ENCODE results near the gene NFE2L3.
"Not testable (repeated sequence)": the region's sequence is repeated elsewhere in the genome, so short reads cannot be mapped to it uniquely, and the experiment has no call there.

NFE2L3 gene

GRCh38 chr7:26168458-26169023 is 16.5 kb downstream of the NFE2L3 start:
- no peak for DNase-seq (ENCODE audit: low read depth)

DNA sequence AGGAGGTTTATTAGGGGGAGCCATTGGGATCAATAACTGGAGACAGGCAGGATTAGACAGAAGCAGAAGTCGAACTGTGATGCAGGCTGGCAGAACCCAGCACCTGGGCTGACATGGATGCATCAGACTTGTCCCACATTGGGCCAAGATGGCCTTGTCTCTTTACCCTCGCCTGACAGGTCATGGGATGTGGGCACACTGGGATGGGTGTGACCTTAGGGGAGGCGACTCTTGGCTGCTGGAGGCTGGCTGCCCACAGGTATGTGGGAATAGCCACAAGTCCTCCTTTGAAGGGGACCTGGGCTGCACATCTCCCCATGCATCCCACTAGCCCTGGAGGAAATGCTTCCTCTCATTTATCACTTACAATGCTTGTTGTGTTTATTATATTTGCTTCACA is 17.3 kb downstream of the NFE2L3 start:
- DNase-seq (ENCODE audit: low read depth): no peak

GRCh38 chr7:26170663-26171062 is 18.7 kb downstream of the NFE2L3 start:
- no peak for DNase-seq (ENCODE audit: low read depth)

DNA sequence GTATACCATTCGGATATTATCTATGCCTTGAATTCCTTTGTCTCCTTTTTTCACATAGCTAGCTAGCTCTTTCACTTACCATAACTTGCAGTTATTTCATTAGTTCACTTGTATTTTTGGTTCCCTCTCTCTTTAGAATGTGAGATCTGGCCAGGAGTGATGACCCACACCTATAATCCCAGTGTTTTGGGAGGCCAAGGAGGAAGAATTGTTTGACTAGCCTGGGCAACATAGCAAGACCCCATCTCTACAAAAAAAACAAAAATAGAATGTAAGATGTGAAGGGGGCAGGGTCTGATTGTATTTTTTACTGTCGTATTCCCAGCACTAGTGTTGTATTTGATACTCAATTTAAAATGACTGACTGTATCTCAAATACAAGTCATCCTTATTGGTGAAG is 19.6 kb downstream of the NFE2L3 start:
- DNase-seq (ENCODE audit: low read depth): no peak

- DNase-seq (ENCODE audit: low read depth): no peak
Measured at GRCh38 chr7:26172048-26172447, 20.1 kb downstream of the NFE2L3 start.

DNA sequence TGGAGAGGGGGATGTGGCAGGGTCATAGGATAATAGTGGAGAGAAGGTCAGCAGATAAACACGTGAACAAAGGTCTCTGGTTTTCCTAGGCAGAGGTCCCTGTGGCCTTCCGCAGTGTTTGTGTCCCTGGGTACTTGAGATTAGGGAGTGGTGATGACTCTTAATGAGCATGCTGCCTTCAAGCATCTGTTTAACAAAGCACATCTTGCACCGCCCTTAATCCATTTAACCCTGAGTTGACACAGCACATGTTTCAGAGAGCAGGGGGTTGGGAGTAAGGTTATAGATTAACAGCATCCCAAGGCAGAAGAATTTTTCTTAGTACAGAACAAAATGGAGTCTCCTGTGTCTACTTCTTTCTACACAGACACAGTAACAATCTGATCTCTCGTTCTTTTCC is 23.9 kb downstream of the NFE2L3 start:
- DNase-seq (ENCODE audit: low read depth): not testable (repeated sequence)

DNA sequence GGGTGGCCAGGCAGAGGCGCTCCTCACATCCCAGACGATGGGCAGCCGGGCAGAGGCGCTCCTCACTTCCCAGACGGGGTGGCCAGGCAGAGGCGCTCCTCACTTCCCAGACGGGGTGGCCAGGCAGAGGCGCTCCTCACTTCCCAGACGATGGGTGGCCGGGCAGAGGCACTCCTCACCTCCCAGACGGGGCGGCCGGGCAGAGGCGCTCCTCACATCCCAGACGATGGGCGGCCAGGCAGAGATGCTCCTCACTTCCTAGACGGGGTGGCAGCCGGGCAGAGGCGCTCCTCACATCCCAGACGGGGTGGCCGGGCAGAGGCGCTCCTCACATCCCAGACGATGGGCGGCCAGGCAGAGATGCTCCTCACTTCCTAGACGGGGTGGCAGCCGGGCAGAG is 24.7 kb downstream of the NFE2L3 start:
- DNase-seq (ENCODE audit: low read depth): not testable (repeated sequence)

DNA sequence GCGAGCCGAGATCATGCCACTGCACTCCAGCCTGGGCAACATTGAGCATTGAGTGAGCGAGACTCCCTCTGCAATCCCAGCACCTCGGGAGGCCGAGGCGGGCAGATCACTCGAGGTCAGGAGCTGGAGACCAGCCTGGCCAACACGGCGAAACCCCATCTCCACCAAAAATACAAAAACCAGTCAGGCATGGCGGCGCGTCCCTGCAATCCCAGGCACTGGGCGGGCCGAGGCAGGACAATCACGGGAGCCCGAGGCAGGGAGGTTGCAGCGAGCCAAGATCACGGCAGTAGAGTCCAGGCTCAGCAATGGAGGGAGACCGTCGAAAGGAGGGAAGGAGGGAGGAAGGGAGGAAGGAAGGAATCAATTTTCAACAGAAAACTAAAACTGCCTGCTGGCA is 25.3 kb downstream of the NFE2L3 start:
- DNase-seq (ENCODE audit: low read depth): not testable (repeated sequence)

GRCh38 chr7:26178272-26178960 is 26.4 kb downstream of the NFE2L3 start:
- no peak for DNase-seq (ENCODE audit: low read depth)

GRCh38 chr7:26179422-26179821 is 27.4 kb downstream of the NFE2L3 start:
- no peak for DNase-seq (ENCODE audit: low read depth)

DNA sequence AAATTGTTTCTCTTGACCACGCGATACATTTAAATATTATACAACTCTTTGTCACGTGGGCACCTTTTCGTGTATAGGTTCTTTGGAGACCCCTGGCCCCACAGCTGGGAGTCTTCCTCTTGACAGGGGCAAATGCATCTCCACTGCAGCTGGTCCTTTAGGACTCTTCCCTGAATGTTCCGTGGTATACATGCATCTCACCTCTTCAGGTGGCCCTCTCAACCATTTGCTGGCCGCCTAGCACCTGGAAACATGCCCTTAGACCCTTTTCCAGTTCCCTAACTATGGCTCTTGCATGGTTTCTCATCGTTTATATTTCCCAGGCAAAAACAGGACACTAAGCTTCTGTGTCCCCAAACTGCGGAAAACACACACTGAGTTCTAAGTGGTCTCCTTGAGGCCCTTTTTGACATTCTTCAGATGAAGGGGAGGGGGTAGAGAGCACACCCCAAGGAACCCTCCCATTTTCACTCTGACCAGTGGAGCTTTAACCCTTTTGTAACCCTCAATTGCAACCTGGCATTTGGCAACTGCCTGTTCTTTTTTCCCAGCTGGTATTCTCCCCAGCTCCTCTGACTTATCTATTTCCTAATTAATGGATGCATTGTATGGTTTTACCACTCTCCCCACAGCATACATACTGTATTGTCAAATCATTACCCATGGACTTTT is 28.0 kb downstream of the NFE2L3 start:
- DNase-seq (ENCODE audit: low read depth): no peak

- no peak for DNase-seq (ENCODE audit: low read depth)
Measured at GRCh38 chr7:26180792-26181198, 28.8 kb downstream of the NFE2L3 start.

GRCh38 chr7:26181474-26182227 is 29.7 kb downstream of the NFE2L3 start:
- DNase-seq (ENCODE audit: low read depth): no peak

- no peak for DNase-seq (ENCODE audit: low read depth)
Measured at GRCh38 chr7:26182283-26182682, 30.3 kb downstream of the NFE2L3 start.

DNA sequence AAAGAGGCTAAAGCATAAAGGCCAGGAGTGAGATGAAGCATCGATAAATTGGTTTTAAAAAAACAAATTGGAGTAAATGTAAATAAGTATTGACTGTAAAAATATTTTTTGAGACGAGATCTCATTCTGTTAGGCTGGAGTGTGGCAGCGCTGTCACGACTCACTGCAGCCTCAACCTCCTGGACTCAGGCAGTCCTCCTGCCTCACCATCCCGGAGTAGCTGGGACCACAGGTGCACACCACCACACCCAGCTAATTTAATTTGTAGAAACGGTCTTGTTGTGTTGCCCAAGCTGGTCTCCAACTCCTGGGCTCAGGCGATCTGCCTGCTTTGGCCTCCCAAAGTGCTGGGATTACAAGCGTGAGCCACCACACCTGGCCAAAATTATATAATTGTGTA is 30.7 kb downstream of the NFE2L3 start:
- no peak for DNase-seq (ENCODE audit: low read depth)

DNA sequence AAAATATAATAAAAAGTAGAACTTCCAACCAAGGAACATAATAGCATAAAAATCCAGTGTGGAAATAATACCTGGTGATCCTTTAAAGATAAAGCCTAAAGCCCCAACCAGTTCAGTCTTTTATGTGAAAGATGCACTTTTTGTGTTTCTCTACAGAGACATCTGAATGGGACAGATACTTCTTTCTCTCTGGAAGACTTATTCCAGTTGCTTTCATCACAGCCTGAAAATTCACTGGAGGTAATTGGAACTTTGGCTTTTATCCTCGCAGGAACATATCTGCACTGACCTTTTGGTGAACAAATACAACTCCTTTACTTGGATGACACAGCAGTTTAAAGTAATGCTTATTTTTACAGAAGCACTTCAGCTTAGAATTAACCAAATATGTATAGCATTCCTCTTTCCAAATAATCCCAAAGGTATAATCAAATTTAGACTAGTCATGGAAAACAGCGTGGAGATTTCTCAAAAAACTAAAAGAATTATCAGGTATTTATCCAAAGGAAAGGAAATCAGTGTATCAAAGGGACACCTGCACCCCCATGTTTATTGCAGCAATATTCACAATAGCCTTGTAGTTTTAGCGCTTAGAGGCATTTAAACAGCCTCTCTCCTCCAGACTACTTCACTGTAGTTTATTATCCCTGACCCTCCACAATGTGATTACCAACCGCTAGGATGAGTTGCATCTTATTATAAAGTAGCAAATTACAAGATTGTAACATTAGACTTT is 31.7 kb downstream of the NFE2L3 start:
- no peak for DNase-seq (ENCODE audit: low read depth)

GRCh38 chr7:26184281-26185101 is 32.5 kb downstream of the NFE2L3 start:
- not testable (repeated sequence) for DNase-seq (ENCODE audit: low read depth)

DNA sequence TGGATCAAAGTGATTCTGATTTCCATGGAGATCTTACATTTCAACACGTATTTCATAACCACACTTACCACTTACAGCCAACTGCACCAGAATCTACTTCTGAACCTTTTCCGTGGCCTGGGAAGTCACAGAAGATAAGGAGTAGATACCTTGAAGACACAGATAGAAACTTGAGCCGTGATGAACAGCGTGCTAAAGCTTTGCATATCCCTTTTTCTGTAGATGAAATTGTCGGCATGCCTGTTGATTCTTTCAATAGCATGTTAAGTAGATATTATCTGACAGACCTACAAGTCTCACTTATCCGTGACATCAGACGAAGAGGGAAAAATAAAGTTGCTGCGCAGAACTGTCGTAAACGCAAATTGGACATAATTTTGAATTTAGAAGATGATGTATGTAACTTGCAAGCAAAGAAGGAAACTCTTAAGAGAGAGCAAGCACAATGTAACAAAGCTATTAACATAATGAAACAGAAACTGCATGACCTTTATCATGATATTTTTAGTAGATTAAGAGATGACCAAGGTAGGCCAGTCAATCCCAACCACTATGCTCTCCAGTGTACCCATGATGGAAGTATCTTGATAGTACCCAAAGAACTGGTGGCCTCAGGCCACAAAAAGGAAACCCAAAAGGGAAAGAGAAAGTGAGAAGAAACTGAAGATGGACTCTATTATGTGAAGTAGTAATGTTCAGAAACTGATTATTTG is 33.3 kb downstream of the NFE2L3 start:
- DNase-seq (ENCODE audit: low read depth): no peak

DNA sequence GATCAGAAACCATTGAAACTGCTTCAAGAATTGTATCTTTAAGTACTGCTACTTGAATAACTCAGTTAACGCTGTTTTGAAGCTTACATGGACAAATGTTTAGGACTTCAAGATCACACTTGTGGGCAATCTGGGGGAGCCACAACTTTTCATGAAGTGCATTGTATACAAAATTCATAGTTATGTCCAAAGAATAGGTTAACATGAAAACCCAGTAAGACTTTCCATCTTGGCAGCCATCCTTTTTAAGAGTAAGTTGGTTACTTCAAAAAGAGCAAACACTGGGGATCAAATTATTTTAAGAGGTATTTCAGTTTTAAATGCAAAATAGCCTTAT is 33.8 kb downstream of the NFE2L3 start:
- no peak for DNase-seq (ENCODE audit: low read depth)
